Melanocyte of skin (primary cell): ENCODE results near the gene ASS1. TPM values are rescaled to one million over a fixed set of nuclear protein-coding genes. Genes with fewer than 3 reads are reported as not detected.

ENCODE experiments used
- small RNA-seq, 2 donors: library from RNA; depleted of rRNA; stranded (forward); fragments of <200 nt; gene quantifications; one replicate each; pipeline ENCODE3, GENCODE V24; 2012
- total RNA-seq, 2 donors: library from RNA; depleted of rRNA; stranded (reverse); fragments of >200 nt; gene quantifications; 2 replicates each; pipeline ENCODE4 v1.2.3, GENCODE V29; 2012

The ASS1 gene
- 1 to 10 TPM; 1.0 to 2.7 TPM for total RNA-seq

GRCh38 chr9:130444565-130445221, at the start of gene ASS1:
Gene ASS1 (plus strand): TSS chr9:130444961. CDS start chr9:130452229, 7,268 bp downstream.

Small RNA genes lying within 50 kb of the gene (small RNA-seq; reads per million reads assigned to genes)
- gene RN7SL665P, result 0 reads per million in 2 donors

Other genes with a start within 250 kb of the ASS1 start
- gene HMCN2, start 179.2 kb upstream of the ASS1 start, total RNA-seq, result not detected
- gene FUBP3, start 134.6 kb downstream of the ASS1 start, total RNA-seq, result 10 to 100 TPM; 26.2 to 37.3 TPM
- not detected for gene PRDM12, start 219.6 kb downstream of the ASS1 start, total RNA-seq
- gene EXOSC2, start 248.8 kb downstream of the ASS1 start, total RNA-seq, result 10 to 100 TPM; 22.4 to 54.6 TPM